ENCODE data around the gene GYG2. TPM values are rescaled to one million over a fixed set of nuclear protein-coding genes. Genes with fewer than 3 reads are reported as not detected.
A peak's percentile ranks its signal among the peaks of the same experiment; 100 is the strongest.
"Not testable (repeated sequence)": the region's sequence is repeated elsewhere in the genome, so short reads cannot be mapped to it uniquely, and the experiment has no call there.

GYG2 gene
- total RNA-seq, 1 experiment from 2014 or later: 19.0 TPM

DNA sequence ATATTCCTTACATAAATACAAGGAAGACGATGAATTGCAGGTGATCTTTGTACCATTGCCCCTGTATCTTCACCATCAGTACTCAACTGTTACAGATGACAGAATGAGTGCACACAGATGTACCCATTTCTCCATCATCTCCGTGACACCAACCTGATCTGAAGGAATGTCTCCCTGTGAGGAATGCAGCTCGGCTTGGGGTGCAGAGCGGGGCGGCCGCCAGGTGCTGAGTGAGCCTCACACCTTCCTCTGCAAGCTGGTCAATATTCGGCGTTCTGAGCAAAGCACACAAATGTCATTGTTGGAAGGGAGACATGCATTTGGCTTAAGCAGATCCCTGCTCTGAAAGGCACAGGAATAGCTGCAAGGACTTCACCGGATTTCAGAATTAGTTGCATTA lies 93.0 kb downstream of the GYG2 start:
- H3K27ac ChIP-seq: no peak overlapping the region
- no peaks in the 10 kb centered on the region for H3K36me3 ChIP-seq
- H3K9me3 ChIP-seq (replicated peaks): no peaks in the 10 kb centered on the region
- no peaks in the 10 kb centered on the region for H3K4me1 ChIP-seq (replicated peaks)
- no peaks in the 10 kb centered on the region for H3K27me3 ChIP-seq (replicated peaks)
- H3K4me3 ChIP-seq: no peak overlapping the region
- DNase-seq (ENCODE audit: low read depth in 1 of 2, low spot score in 2 of 2): no peak

DNA sequence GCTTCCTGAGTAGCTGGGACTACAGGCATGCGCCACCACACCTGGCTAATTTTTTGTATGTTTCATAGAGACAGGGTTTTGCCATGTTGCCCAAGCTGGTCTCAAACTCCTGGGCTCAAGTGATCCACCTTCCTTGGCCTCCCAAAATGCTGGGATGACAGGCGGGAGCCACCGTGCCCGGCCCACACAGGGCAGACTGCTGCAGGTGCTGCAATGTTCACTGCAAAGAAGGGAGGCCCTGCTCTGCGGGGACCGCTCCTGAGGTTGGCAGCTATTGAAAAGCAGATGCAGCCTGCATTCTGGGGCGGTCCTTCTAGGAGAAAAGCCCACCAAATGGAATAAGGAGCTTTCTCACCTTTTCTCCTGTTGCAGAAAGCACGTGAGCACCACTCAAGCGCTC lies 95.4 kb downstream of the GYG2 start:
- H3K9me3 ChIP-seq (replicated peaks): no peaks in the 10 kb centered on the region
- H3K36me3 ChIP-seq: 0 out of 2 replicates have a peak, but pooled peaks cover 3% of the 10 kb centered on the region
- no peak overlapping the region for H3K4me3 ChIP-seq
- DNase-seq (ENCODE audit: low read depth in 1 of 2, low spot score in 2 of 2): no peak
- no peaks in the 10 kb centered on the region; the same call in 1 of the 2 replicates for H3K4me1 ChIP-seq (replicated peaks)
- H3K27ac ChIP-seq: no peak overlapping the region
- H3K27me3 ChIP-seq (replicated peaks): no peaks in the 10 kb centered on the region

DNA sequence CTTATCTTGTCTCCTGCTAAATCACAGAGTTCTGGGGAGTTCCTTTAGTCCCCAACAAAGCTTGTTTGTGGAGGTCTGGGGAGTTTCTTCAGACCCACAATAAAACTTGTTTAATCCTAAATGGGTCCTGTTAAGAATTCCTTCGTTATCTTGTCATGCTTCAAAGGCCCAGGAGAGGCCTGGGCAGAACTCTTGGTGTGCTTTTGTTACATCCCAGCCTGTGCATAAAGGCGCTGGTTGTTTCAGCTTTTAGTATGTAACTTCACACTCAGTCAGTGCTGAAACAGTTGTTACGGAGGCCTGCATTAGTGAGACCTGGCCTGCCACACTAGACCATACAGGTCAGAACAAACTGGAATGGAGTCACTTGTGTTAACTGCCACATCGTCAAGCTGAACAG lies 97.5 kb downstream of the GYG2 start:
- H3K27ac ChIP-seq; H3K27me3 ChIP-seq (replicated peaks); DNase-seq (ENCODE audit: low read depth in 1 of 2, low spot score in 2 of 2); H3K9me3 ChIP-seq (replicated peaks); H3K4me3 ChIP-seq; H3K4me1 ChIP-seq (replicated peaks); H3K36me3 ChIP-seq: not testable (repeated sequence)

DNA sequence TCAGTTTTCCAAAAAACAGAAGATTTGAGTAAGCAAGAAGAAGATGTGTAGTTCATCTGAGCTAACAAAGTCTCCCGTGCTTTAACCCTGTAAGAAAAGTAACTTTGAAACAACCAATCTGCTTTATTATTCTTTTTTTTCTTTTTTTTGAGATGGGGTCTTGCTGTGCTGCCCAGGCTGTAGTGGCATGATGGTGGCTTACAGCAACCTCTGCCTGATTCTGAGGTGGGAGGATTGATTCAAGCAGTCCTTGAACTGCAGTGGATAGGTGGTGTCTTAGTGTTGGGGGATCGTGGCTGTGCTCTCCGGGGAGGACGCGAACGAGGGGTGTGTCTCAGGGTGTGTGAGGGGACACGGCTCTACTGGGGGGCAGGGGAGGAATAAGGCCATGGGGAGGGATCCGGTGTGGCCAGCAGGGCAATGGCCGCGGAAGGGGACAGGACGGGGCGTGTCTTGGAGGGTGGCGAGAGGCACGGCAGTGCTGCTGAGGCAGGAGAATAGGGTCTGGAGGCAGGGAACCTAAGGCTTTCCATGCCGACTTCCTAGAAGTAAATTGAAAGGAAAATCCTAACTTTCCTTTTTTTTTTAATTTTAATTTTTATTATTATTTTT lies 98.0 kb downstream of the GYG2 start:
- DNase-seq (ENCODE audit: low read depth in 1 of 2, low spot score in 2 of 2): no peak
- Histone ChIP-seq H3K27me3 (replicated peaks) (no peaks in the 10 kb centered on the region), H3K9me3 (replicated peaks) (no peaks in the 10 kb centered on the region), H3K27ac (no peak overlapping the region), H3K36me3 (0 out of 2 replicates have a peak, but pooled peaks cover 3% of the 10 kb centered on the region), H3K4me3 (no peak overlapping the region), H3K4me1 (replicated peaks) (peaks cover 3% of the 10 kb centered on the region; the same call in 1 of the 2 replicates)

DNA sequence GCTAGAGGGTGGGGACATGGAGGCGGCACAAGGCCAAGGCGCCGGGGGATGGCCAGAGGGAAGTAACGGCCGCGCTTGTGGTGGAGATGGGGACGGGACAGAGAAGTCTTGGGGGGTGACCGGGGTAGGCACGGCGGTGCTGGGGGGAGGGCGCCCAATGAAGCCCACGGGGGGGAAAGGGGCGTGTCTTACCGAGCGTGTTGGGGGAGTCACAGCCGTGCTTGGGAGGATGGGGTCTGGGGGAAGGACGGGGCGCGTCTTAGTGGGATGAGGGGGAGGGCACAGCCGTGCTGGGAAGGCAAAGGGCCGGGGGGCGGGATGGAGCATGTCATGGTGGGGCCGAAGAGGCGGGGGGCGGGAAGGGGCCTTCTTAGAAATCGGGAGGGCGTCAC lies 99.5 kb downstream of the GYG2 start:
- peak overlapping the region; percentile 82 for H3K27ac ChIP-seq
- H3K9me3 ChIP-seq (replicated peaks): no peaks in the 10 kb centered on the region
- no peak for DNase-seq (ENCODE audit: low read depth in 1 of 2, low spot score in 2 of 2)
- no peaks in the 10 kb centered on the region for H3K27me3 ChIP-seq (replicated peaks)
- peaks cover 3% of the 10 kb centered on the region; the same call in 1 of the 2 replicates for H3K4me1 ChIP-seq (replicated peaks)
- H3K36me3 ChIP-seq: 0 out of 2 replicates have a peak, but pooled peaks cover 3% of the 10 kb centered on the region
- peak overlapping the region; percentile 40 for H3K4me3 ChIP-seq

DNA sequence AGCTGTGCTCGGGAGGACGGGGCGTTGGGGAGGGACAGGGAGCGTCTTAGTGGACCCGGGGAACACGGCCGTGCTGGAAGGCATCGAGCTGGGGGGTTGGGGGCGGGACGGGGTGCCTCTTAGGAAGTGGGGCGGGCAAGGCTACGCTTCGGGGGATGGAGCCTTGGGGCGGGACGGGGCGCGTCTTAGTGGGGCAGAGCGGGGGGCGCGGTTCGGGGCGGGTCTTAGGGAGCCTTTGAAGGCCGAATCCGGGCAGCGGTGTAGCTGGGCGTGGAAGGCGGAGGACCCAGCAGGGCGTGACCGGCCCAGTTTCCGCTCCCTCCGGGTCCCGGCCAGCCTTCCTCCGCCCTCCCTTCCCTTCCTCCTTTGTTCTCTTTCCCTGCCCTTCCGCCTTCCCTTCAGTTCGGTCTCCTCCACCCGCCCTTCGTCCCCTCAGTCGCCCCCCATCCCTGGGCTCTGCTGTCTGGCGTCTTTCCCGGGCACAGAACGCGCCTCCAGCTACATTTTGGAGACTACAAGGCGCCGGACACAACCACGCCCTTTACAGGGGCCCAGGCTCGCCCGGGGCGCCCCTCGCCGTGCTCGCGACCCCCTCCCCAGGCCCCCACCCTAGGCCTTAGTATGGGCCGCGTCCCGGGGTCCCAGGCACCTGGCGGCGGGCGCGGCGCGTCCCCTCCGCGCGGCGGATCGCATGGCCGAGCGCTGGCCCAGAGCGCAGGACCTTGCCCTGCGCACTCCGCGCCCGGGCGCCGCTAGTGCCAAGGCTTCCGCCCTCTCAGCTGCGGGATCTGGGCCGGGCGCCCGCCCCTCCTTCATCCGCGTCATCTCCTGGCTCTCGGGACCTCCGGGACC lies 100.1 kb downstream of the GYG2 start, which contains the start of gene ARSD:
Gene ARSD, minus strand, starts transcription at position 757 of the 852 bp plus-strand sequence. Its CDS starts 64 bp downstream, at position 693.
- 0 out of 2 replicates have a peak, but pooled peaks cover 3% of the 10 kb centered on the region for H3K36me3 ChIP-seq
- H3K27ac ChIP-seq: peak within 1 kb of the TSS; percentile 99
- H3K27me3 ChIP-seq (replicated peaks): no peaks in the 10 kb centered on the region
- no peaks in the 10 kb centered on the region for H3K9me3 ChIP-seq (replicated peaks)
- peaks cover 3% of the 10 kb centered on the region; the same call in 1 of the 2 replicates for H3K4me1 ChIP-seq (replicated peaks)
- H3K4me3 ChIP-seq: peak within 1 kb of the TSS; percentile 87
- DNase-seq (ENCODE audit: low read depth in 1 of 2, low spot score in 2 of 2): peak; percentile 83 to 94

DNA sequence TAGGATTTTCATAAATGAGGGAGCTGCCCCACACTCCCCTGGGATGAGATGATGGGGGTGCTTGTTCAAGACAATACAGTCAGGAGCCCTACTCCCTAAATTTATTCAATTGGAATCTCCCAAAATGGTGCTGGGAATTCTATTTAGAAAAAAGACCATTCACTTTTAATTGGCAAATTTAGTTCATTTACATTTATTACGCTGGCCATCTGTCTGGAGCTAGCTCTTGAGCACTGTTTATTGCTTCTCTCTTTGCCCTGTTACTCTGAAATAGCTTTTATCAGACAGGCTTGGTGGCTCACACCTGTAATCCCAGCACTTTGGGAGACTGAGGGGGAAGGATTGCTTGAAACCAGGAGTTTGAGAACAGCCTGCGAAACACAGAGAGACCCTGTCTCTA lies 102.4 kb downstream of the GYG2 start:
- 0 out of 2 replicates have a peak, but pooled peaks cover 3% of the 10 kb centered on the region for H3K36me3 ChIP-seq
- no peak overlapping the region for H3K4me3 ChIP-seq
- peaks cover 3% of the 10 kb centered on the region; the same call in 1 of the 2 replicates for H3K4me1 ChIP-seq (replicated peaks)
- no peaks in the 10 kb centered on the region for H3K27me3 ChIP-seq (replicated peaks)
- H3K27ac ChIP-seq: no peak overlapping the region
- H3K9me3 ChIP-seq (replicated peaks): no peaks in the 10 kb centered on the region
- no peak for DNase-seq (ENCODE audit: low read depth in 1 of 2, low spot score in 2 of 2)

DNA sequence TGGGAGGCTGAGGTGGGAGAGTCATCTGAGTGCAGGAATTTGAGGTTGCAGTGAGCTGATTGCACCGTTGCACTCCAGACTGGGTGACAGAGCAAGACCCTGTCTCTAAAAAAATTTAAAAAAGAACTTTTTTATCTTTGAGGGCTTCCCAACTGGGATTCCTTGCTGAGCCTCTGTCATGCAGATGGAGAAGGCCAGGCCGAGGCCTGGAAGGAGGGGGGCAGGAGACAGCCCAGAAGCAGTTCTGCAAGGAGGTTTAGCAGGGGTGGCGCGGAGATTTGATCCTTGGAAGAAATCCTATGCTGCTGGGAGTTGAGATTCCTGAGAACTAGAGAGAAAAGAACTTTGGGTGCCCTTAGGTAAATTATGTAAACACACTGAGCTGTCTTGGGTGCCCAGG lies 102.9 kb downstream of the GYG2 start:
- Histone ChIP-seq H3K4me3 (no peak overlapping the region), H3K9me3 (replicated peaks) (no peaks in the 10 kb centered on the region), H3K27ac (no peak overlapping the region), H3K27me3 (replicated peaks) (no peaks in the 10 kb centered on the region), H3K4me1 (replicated peaks) (peaks cover 3% of the 10 kb centered on the region; the same call in 1 of the 2 replicates), H3K36me3 (0 out of 2 replicates have a peak, but pooled peaks cover 3% of the 10 kb centered on the region)
- DNase-seq (ENCODE audit: low read depth in 1 of 2, low spot score in 2 of 2): no peak

Other genes starting within 250 kb of the GYG2 start
- 463 and 527 TPM in 2 replicates for gene CD99, start 137.6 kb upstream of the GYG2 start, total RNA-seq (2014; rRNA removed; shearing (Covaris generic))
- gene XG, start 76.9 kb upstream of the GYG2 start, total RNA-seq (2014; rRNA removed; shearing (Covaris generic)): not detected in 2 replicates
- 7.7 and 14.7 TPM in 2 replicates for gene ARSD, start 100.4 kb downstream of the GYG2 start, total RNA-seq (2014; rRNA removed; shearing (Covaris generic))
- not detected in 2 replicates for gene ARSH, start 177.6 kb downstream of the GYG2 start, total RNA-seq (2014; rRNA removed; shearing (Covaris generic))
- not detected in 2 replicates for gene ARSF, start 212.5 kb downstream of the GYG2 start, total RNA-seq (2014; rRNA removed; shearing (Covaris generic))

All from SJSA1 (cell line).